HG03280 (cell line): ENCODE data around the gene SYNM.

ENCODE experiments used
- ATAC-seq: cut with Tn5 transposase; IDR thresholded peaks from one replicate; pipeline ENCODE4 v1.9.1; 2021; ENCODE audit warnings: mild to moderate bottlenecking, moderate library complexity; ENCODE audit not compliant: unreplicated experiment

SYNM gene

DNA sequence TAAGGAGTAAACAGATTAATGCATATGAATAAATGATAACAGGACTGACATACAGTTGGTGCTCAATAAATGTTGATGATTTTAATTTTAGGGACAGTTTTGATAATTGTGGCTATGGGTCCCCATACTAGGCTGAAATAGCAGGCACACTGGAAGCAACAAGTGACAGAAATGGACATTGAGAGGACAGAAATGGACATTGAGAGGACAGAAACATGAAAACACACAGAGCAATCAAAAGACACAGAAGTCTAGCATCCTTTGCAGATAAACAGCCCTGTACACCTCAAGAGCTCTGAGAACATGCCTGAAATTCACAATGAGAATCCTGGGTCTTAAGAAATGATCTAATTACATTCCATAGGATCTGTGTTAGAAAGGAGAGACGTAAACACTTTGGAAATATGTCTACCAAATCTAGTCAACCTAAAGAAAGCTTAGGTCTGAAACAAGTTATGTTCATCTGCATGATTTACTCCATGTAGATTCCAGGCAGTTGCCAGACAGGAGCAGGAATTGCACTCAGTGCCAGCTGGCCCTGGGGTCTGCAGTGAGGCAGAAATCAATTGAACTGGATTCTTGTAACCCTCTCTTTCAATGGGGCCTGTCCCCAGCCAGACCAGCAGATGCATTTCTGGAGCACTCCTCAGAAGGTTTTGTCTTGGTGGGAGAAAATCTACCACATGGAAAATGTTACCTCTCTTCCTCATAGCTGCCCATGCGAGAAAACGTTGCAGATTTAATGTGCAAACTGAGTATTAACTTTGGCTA is 60.3 kb downstream of the SYNM start:
- no peak for ATAC-seq

DNA sequence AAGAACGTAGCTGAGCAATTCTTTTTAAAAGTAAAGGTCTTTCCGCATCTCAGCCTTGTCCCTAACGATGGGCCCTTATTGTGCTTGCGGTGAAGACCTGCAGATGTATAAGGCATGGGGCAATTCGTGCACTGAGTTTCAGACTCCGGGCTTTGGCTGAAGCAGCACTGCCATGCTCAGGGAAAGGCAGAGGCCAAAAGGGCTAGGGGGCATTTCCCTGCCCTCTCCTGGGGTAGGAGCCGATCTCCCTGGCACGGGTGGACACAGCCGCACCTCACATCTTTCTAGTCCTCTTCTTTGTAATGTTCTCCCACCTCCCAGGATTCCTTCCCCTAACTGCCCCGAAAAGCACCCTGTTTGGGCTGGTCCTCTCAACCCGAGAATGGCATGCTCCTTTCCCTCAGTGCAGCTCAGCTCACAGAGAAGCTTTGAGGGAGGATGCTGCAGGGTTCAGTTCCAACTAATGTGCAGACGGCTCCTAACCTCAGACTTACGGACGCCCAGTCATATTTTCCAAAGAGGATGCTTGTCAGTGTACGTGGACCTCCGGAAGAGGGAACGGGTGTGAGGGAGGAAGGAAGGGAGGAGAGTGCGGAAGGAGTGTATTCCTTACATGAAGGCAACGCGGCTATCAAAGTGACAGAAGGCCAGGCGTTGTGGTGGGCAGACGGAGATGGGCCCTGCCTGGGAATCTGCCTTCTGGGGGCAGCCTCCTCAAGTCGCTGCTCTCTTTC is 61.2 kb downstream of the SYNM start:
- ATAC-seq = no peak

GRCh38 chr15:99167201-99167600 is 62.3 kb downstream of the SYNM start:
- no peak for ATAC-seq

DNA sequence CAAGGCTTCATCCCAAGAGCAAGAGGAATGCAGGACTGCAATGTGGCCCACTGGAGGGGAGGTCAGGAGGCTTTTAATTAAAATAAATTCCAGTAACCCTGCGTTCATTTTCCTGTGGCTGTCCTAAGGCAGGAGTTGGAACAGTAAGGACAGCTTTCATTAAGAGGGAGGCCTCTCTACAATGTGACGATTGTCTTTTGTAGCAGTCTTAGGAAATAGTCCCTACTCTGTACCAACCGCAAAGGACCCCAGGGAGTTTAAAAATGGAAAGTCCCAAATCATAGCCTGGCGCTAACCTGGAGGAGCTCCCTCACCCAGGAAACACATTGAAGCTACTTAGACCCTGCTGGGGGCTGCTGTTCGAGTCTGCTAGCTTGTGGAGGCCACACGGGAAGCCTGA is 62.8 kb downstream of the SYNM start:
- no peak for ATAC-seq

GRCh38 chr15:99168601-99169580 is 64.0 kb downstream of the SYNM start:
- no peak for ATAC-seq

GRCh38 chr15:99169769-99170311 is 65.0 kb downstream of the SYNM start:
- ATAC-seq = no peak

- ATAC-seq = no peak
Measured at GRCh38 chr15:99170476-99171065, 65.7 kb downstream of the SYNM start.

- no peak for ATAC-seq
Measured at GRCh38 chr15:99172171-99172570, 67.3 kb downstream of the SYNM start.

GRCh38 chr15:99172989-99173388 is 68.1 kb downstream of the SYNM start:
- ATAC-seq = no peak

GRCh38 chr15:99174567-99175395 is 69.9 kb downstream of the SYNM start:
- ATAC-seq = no peak

DNA sequence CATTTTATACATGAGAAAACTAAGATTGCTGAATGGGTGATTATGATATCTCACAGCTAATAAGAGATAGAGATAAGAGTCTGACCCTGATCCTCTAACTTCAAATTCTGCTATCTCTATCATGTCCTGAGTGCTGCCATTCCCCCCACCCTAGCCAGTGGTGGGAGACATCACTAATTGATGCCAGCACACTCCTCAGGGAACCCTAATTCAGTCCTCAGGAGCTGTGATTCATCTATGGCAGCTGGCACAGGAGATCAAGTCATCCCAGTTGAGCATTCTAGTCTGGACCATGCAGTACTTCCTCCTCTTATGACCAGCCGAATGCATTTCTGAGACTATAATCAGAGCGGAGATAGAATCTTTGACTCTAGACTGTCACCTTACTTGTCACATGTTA is 71.9 kb downstream of the SYNM start:
- no peak for ATAC-seq

DNA sequence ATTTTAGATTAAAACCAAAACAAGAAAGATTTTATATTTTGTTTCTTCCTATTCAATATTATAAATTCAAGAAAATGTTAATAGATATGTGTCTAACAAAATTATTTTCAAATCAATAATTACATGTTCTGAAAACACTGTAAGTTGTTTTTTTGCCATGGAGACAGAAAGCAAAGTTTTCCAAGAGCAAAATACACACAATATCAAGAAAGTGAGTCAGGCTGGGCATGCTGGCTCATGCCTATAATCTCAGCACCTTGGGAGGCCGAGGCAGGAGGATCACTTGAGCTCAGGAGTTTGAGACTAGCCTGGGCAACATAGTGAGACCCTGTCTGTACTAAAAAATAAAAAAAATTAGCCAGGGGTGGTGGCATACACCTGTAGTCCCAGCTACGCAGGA is 72.8 kb downstream of the SYNM start:
- no peak for ATAC-seq

DNA sequence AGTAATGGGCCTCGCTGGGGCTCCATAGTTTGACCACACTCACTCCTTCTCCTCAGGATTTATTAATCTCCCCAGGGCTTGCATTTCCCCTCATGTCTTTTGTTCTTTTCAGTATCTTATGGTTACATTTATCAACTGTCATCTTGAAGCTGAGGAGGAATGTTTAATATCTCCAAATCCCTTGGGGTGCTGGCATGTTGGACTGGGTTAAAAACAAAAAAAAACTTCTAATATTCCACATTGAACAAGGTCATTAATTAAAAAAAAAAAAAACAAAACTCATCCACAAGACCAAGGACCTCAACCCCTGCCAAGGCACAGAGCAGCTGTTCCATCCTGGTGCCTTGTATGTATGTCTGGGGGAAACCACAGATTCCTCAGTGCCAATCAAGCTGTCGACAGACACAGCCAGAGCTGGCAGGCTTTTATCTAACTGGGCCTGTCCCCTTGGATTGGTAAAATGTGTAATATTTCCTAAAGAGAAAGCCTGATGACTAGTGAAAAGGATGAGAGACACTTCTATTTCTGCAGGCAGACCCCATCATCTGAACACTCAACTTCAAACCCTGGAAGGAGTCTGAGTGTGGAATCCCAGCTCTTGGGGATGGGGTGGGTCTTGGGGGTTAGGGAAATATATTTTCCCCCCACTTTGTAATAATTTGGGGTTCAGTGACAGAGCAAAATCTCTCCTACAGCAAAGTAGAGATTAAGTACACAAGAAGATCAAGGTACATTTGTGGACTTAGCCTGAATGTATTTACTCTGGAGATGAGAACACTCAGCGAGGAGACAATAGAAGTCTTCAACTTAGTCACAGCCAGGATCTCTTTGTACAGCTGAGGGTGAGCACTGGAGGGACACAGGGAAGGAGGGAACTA is 75.4 kb downstream of the SYNM start:
- ATAC-seq = no peak

DNA sequence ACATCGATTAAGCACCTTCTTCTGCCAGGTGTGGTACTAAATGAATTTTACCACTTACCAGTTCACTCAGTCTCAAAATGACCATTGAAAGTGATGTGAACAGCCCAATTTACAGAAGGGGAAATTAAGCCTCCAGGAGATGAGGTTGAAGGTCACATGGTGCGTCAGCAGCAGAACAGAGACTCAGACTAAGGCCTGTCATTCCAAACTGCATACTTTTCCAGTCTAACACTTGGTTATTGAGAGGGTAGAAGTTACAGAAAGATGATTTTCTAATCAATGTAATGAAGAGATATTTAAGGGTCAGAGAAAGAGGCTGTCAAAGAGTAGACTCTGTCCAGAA is 76.1 kb downstream of the SYNM start:
- ATAC-seq = no peak

- ATAC-seq = no peak
Measured at GRCh38 chr15:99181545-99181971, 76.7 kb downstream of the SYNM start.

- no peak for ATAC-seq
Measured at GRCh38 chr15:99182791-99183190, 77.9 kb downstream of the SYNM start.
